ENCODE measurements around the gene BCL2L13.
"Not testable (repeated sequence)": the region's sequence is repeated elsewhere in the genome, so short reads cannot be mapped to it uniquely, and the experiment has no call there.

Gene BCL2L13

GRCh38 chr22:17637490-17638181 lies 921 bp upstream of the BCL2L13 start:
- no peak for TF ChIP-seq POLR2A (IDR thresholded peaks at IDR 0.05; ENCODE audit: low read depth, low read length)
- TF ChIP-seq TAF1 (IDR thresholded peaks at IDR 0.05; ENCODE audit: borderline replicate concordance, low read depth, low read length) = no peak
- no peak for TF ChIP-seq POLR2AphosphoS5 (IDR thresholded peaks at IDR 0.05; ENCODE audit: low read depth, low read length)
- FAIRE-seq = no peak
- DNase-seq (ENCODE audit: insufficient read length) = no peak

- no peak for TF ChIP-seq POLR2AphosphoS5 (IDR thresholded peaks at IDR 0.05; ENCODE audit: low read depth, low read length)
- no peak for TF ChIP-seq TAF1 (IDR thresholded peaks at IDR 0.05; ENCODE audit: borderline replicate concordance, low read depth, low read length)
- no peak for TF ChIP-seq POLR2A (IDR thresholded peaks at IDR 0.05; ENCODE audit: low read depth, low read length)
- peak; percentile 23 for DNase-seq (ENCODE audit: insufficient read length)
- peak; percentile 50 for FAIRE-seq
These were observed 450 bp upstream of the BCL2L13 start for GRCh38 chr22:17638182-17638431.

- TF ChIP-seq POLR2A (IDR thresholded peaks at IDR 0.05; ENCODE audit: low read depth, low read length) (no peak; the same call in none of the 2 replicates), POLR2AphosphoS5 (IDR thresholded peaks at IDR 0.05; ENCODE audit: low read depth, low read length) (no peak), TAF1 (IDR thresholded peaks at IDR 0.05; ENCODE audit: borderline replicate concordance, low read depth, low read length) (no peak)
- DNase-seq (ENCODE audit: insufficient read length) (peak; percentile 39), FAIRE-seq (peak; percentile 21)
These were observed 737 bp downstream of the BCL2L13 start for GRCh38 chr22:17639247-17639741.

- FAIRE-seq (no peak), DNase-seq (ENCODE audit: insufficient read length) (no peak)
- TF ChIP-seq POLR2A (IDR thresholded peaks at IDR 0.05; ENCODE audit: low read depth, low read length) (no peak), TAF1 (IDR thresholded peaks at IDR 0.05; ENCODE audit: borderline replicate concordance, low read depth, low read length) (no peak), POLR2AphosphoS5 (IDR thresholded peaks at IDR 0.05; ENCODE audit: low read depth, low read length) (no peak)
These were observed 2.7 kb downstream of the BCL2L13 start for GRCh38 chr22:17641269-17641668.

GRCh38 chr22:17642357-17642756 lies 3.8 kb downstream of the BCL2L13 start:
- DNase-seq (ENCODE audit: insufficient read length); FAIRE-seq: not testable (repeated sequence)

GRCh38 chr22:17647452-17647851 lies 8.9 kb downstream of the BCL2L13 start:
- DNase-seq (ENCODE audit: insufficient read length) = no peak
- no peak for FAIRE-seq
- no peak for TF ChIP-seq POLR2AphosphoS5 (IDR thresholded peaks at IDR 0.05; ENCODE audit: low read depth, low read length)
- TF ChIP-seq POLR2A (IDR thresholded peaks at IDR 0.05; ENCODE audit: low read depth, low read length) = no peak
- TF ChIP-seq TAF1 (IDR thresholded peaks at IDR 0.05; ENCODE audit: borderline replicate concordance, low read depth, low read length) = no peak

GRCh38 chr22:17647991-17648390 lies 9.4 kb downstream of the BCL2L13 start:
- no peak for DNase-seq (ENCODE audit: insufficient read length)
- no peak for FAIRE-seq

GRCh38 chr22:17648569-17648968 lies 10.0 kb downstream of the BCL2L13 start:
- no peak for TF ChIP-seq POLR2A (IDR thresholded peaks at IDR 0.05; ENCODE audit: low read depth, low read length)
- no peak for TF ChIP-seq TAF1 (IDR thresholded peaks at IDR 0.05; ENCODE audit: borderline replicate concordance, low read depth, low read length)
- FAIRE-seq (no peak), DNase-seq (ENCODE audit: insufficient read length) (no peak)

More at GRCh38 chr22:17647991-17648390, 9.4 kb downstream of the BCL2L13 start:
- TF ChIP-seq TAF1 (IDR thresholded peaks at IDR 0.05; ENCODE audit: borderline replicate concordance, low read depth, low read length) (no peak), POLR2A (IDR thresholded peaks at IDR 0.05; ENCODE audit: low read depth, low read length) (no peak), POLR2AphosphoS5 (IDR thresholded peaks at IDR 0.05; ENCODE audit: low read depth, low read length) (no peak)

- FAIRE-seq (no peak), DNase-seq (ENCODE audit: insufficient read length) (no peak)
- TF ChIP-seq TAF1 (IDR thresholded peaks at IDR 0.05; ENCODE audit: borderline replicate concordance, low read depth, low read length) = no peak
- TF ChIP-seq POLR2A (IDR thresholded peaks at IDR 0.05; ENCODE audit: low read depth, low read length) = no peak
- TF ChIP-seq POLR2AphosphoS5 (IDR thresholded peaks at IDR 0.05; ENCODE audit: low read depth, low read length) = no peak
These were observed 16.7 kb downstream of the BCL2L13 start for GRCh38 chr22:17655289-17655688.

- DNase-seq (ENCODE audit: insufficient read length) (no peak), FAIRE-seq (no peak)
- TF ChIP-seq TAF1 (IDR thresholded peaks at IDR 0.05; ENCODE audit: borderline replicate concordance, low read depth, low read length) (no peak), POLR2AphosphoS5 (IDR thresholded peaks at IDR 0.05; ENCODE audit: low read depth, low read length) (no peak), POLR2A (IDR thresholded peaks at IDR 0.05; ENCODE audit: low read depth, low read length) (no peak)
These were observed 18.4 kb downstream of the BCL2L13 start for GRCh38 chr22:17656870-17657395.

GRCh38 chr22:17664414-17665055 lies 26.0 kb downstream of the BCL2L13 start:
- TF ChIP-seq POLR2AphosphoS5 (IDR thresholded peaks at IDR 0.05; ENCODE audit: low read depth, low read length) (no peak), TAF1 (IDR thresholded peaks at IDR 0.05; ENCODE audit: borderline replicate concordance, low read depth, low read length) (no peak), POLR2A (IDR thresholded peaks at IDR 0.05; ENCODE audit: low read depth, low read length) (no peak)
- DNase-seq (ENCODE audit: insufficient read length) = no peak
- FAIRE-seq = no peak

- no peak for DNase-seq (ENCODE audit: insufficient read length)
- FAIRE-seq = no peak
- no peak for TF ChIP-seq POLR2AphosphoS5 (IDR thresholded peaks at IDR 0.05; ENCODE audit: low read depth, low read length)
These were observed 26.7 kb downstream of the BCL2L13 start for GRCh38 chr22:17665248-17665647.

All from GM12892 (cell line).